KMS-11 (cell line): ENCODE measurements around the gene IL24.

Experiments
- H2AFZ ChIP-seq: fragments of 200-600 bp; sonication (generic); 2 replicates; pipeline ENCODE4 v1.6.1; 2016; ENCODE audit warnings: antibody characterized with exemption, mixed run types, low read depth
- H3K27ac ChIP-seq: fragments of 200-600 bp; sonication (generic); 2 replicates; pipeline ENCODE4 v1.6.1; 2016; ENCODE audit warnings: mild to moderate bottlenecking, mixed run types
- H3K27me3 ChIP-seq: fragments of 200-600 bp; sonication (generic); 2 replicates; pipeline ENCODE4 v1.6.1; 2017; ENCODE audit warnings: mild to moderate bottlenecking, low read depth, mixed run types, moderate library complexity; ENCODE audit not compliant: insufficient read depth
- H3K36me3 ChIP-seq: fragments of 200-600 bp; sonication (generic); 2 replicates; pipeline ENCODE4 v1.6.1; 2017; ENCODE audit warnings: mild to moderate bottlenecking, mixed run types; ENCODE audit not compliant: insufficient read depth
- H3K4me1 ChIP-seq: fragments of 200-600 bp; sonication (generic); 2 replicates; pipeline ENCODE4 v1.6.1; 2016; ENCODE audit warnings: mild to moderate bottlenecking, low read depth, mixed run types; ENCODE audit not compliant: poor library complexity, severe bottlenecking
- H3K4me2 ChIP-seq: fragments of 200-600 bp; sonication (generic); 2 replicates; pipeline ENCODE4 v1.7.0; 2016; ENCODE audit warnings: mild to moderate bottlenecking, mixed run types
- H3K4me3 ChIP-seq: fragments of 200-600 bp; sonication (generic); IDR thresholded peaks from 2 replicates; pipeline ENCODE4 v1.6.1; 2017; ENCODE audit warnings: low read depth, low read length, mixed read lengths; ENCODE audit not compliant: insufficient read depth
- H3K79me2 ChIP-seq: fragments of 200-600 bp; sonication (generic); 2 replicates; pipeline ENCODE4 v1.6.1; 2016; ENCODE audit warnings: low read depth, mixed run types; ENCODE audit not compliant: insufficient read depth
- H3K9ac ChIP-seq: fragments of 200-600 bp; sonication (generic); 2 replicates; pipeline ENCODE4 v1.6.1; 2016; ENCODE audit warnings: mild to moderate bottlenecking, mixed run types
- H4K20me1 ChIP-seq: fragments of 200-600 bp; sonication (generic); 2 replicates; pipeline ENCODE4 v1.6.1; 2016; ENCODE audit warnings: mild to moderate bottlenecking, mixed run types; ENCODE audit not compliant: insufficient read depth
- CTCF ChIP-seq: fragments of 200-600 bp; sonication (generic); conservative IDR thresholded peaks from 2 replicates; pipeline ENCODE4 v1.6.1; 2017; ENCODE audit warnings: low read depth, mild to moderate bottlenecking, antibody characterized with exemption, low read length, moderate library complexity, mixed read lengths

The IL24 gene

GRCh38 chr1:206935491-206936067 lies 38.3 kb downstream of the IL24 start:
- no peak overlapping the region for H3K27ac ChIP-seq
- TF ChIP-seq CTCF, result peak; percentile 50
- no peak overlapping the region for H2AFZ ChIP-seq
- no peaks in the 10 kb centered on the region for H3K36me3 ChIP-seq
- H3K4me1 ChIP-seq, result no peaks in the 10 kb centered on the region
- H4K20me1 ChIP-seq, result no peaks in the 10 kb centered on the region
- no peak overlapping the region for H3K4me3 ChIP-seq
- H3K9ac ChIP-seq, result no peak overlapping the region
- H3K4me2 ChIP-seq, result no peak overlapping the region
- H3K79me2 ChIP-seq, result no peaks in the 10 kb centered on the region
- no peaks in the 10 kb centered on the region for H3K27me3 ChIP-seq

GRCh38 chr1:206937425-206937824 lies 40.2 kb downstream of the IL24 start:
- H3K9ac ChIP-seq, result no peak overlapping the region
- no peak overlapping the region for H3K27ac ChIP-seq
- no peaks in the 10 kb centered on the region for H3K27me3 ChIP-seq
- H4K20me1 ChIP-seq, result no peaks in the 10 kb centered on the region
- H3K4me1 ChIP-seq, result no peaks in the 10 kb centered on the region
- H3K36me3 ChIP-seq, result no peaks in the 10 kb centered on the region
- no peaks in the 10 kb centered on the region for H3K79me2 ChIP-seq
- no peak overlapping the region for H3K4me3 ChIP-seq
- no peak overlapping the region for H3K4me2 ChIP-seq
- TF ChIP-seq CTCF, result no peak
- no peak overlapping the region for H2AFZ ChIP-seq

- Histone ChIP-seq H2AFZ (no peak overlapping the region), H3K27me3 (no peaks in the 10 kb centered on the region), H3K27ac (no peak overlapping the region), H3K36me3 (no peaks in the 10 kb centered on the region), H3K4me2 (no peak overlapping the region), H4K20me1 (no peaks in the 10 kb centered on the region), H3K4me1 (no peaks in the 10 kb centered on the region), H3K79me2 (no peaks in the 10 kb centered on the region), H3K9ac (no peak overlapping the region), H3K4me3 (no peak overlapping the region)
- TF ChIP-seq CTCF, result no peak
These were observed 41.9 kb downstream of the IL24 start for GRCh38 chr1:206939131-206939530.

GRCh38 chr1:206939841-206940587 lies 42.8 kb downstream of the IL24 start:
- no peaks in the 10 kb centered on the region for H3K36me3 ChIP-seq

More at GRCh38 chr1:206939841-206940587, 42.8 kb downstream of the IL24 start:
- Histone ChIP-seq H3K4me3 (no peak overlapping the region), H3K4me1 (no peaks in the 10 kb centered on the region), H2AFZ (no peak overlapping the region), H3K9ac (no peak overlapping the region), H3K27me3 (no peaks in the 10 kb centered on the region), H3K27ac (no peak overlapping the region), H4K20me1 (no peaks in the 10 kb centered on the region), H3K4me2 (no peak overlapping the region), H3K79me2 (no peaks in the 10 kb centered on the region)
- no peak for TF ChIP-seq CTCF
